ENCODE measurements around the gene MISP3.

- TF ChIP-seq CTCF (IDR thresholded peaks at IDR 0.05; ENCODE audit: insufficient read depth, low read length, poor library complexity, severe bottlenecking) (peak; percentile 54), EZH2phosphoT487 (conservative IDR thresholded peaks at IDR 0.05; ENCODE audit: low read length) (no peak)
Measured at GRCh38 chr19:14091081-14091812, 18.7 kb downstream of the MISP3 start.
